B cell (primary cell): Measurements from ENCODE around the gene CFH.

Experiments
- CTCF ChIP-seq: fragments of 200-600 bp; IDR thresholded peaks from one replicate; pipeline ENCODE4 v1.8.0; 2022; ENCODE audit warnings: antibody characterized with exemption, mild to moderate bottlenecking
- EZH2 ChIP-seq: IDR thresholded peaks from 2 replicates; pipeline ENCODE4 v1.6.1; 2012; ENCODE audit warnings: borderline replicate concordance, low read depth, mild to moderate bottlenecking, moderate library complexity, low read length; ENCODE audit not compliant: insufficient read depth, poor library complexity, severe bottlenecking

- TF ChIP-seq CTCF, result no peak
- no peak for TF ChIP-seq EZH2
Observed at GRCh38 chr1:196649990-196650389, 1.9 kb upstream of the CFH start.
